ENCODE data around the gene GATA3. TPM values are rescaled to one million over a fixed set of nuclear protein-coding genes. Genes with fewer than 3 reads are reported as not detected.

Gene GATA3
- total RNA-seq, 2 experiments from 2014 or later = 24.4 to 27.2 TPM

DNA sequence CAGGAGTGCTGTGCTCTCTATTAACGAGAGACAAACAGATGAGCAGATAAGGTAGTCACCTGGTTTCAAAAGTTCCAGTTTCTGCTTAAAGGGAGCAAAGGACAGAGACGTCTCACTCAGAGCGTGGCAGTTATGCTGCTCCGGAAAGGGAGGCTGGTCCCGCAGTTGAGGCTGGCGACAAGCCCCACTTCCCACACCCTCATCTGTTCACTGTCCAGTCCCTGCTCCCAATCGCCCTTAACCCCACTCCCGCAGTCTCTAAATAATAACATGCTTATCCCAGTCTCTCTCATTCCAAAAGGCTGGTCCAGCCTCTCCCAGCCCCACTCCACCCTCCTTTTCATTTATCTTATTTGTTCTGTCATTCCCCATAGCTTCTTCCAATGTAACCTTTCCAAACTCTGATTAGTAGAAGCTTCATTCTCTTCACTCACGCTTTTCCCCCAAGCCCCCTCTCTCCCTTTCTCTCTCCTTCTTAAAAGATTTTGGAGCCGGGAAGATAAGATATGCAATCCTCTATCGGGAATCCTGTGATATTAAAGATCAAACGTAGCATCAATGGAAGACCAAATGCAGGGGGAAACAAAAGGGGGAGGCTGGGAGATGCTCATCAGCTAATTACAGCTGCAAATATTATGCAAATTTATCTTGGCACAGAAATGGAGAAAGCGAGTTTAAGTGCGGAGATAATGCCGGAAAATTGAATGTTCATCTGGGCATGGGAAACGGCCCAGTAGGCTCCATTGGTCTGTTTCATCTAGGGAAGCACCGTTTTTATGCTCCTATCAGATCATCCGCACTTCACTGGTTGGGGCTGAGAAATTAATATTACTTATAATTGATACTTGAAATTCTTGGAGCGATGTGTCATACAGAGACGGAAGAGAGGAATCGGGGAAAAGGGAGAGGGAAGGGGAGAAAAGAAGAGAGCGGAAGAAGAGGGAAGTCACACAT is 16.3 kb upstream of the GATA3 start:
- Mint-ChIP-seq H3K27ac (no peak overlapping the region), H3K9me3 (no peaks in the 10 kb centered on the region), H3K4me1 (ENCODE audit: low read depth) (peaks cover 36% of the 10 kb centered on the region), H3K27me3 (peaks cover 80% of the 10 kb centered on the region), H3K4me3 (no peak overlapping the region), H3K36me3 (ENCODE audit: low read depth) (peaks cover 2% of the 10 kb centered on the region)
- POLR2A ChIA-PET = no interaction called here
- intact Hi-C loops (cut with micrococcal nuclease) = no loop called here
- ATAC-seq (no peak), DNase-seq (no peak)
- TF ChIP-seq, protein P1, sequence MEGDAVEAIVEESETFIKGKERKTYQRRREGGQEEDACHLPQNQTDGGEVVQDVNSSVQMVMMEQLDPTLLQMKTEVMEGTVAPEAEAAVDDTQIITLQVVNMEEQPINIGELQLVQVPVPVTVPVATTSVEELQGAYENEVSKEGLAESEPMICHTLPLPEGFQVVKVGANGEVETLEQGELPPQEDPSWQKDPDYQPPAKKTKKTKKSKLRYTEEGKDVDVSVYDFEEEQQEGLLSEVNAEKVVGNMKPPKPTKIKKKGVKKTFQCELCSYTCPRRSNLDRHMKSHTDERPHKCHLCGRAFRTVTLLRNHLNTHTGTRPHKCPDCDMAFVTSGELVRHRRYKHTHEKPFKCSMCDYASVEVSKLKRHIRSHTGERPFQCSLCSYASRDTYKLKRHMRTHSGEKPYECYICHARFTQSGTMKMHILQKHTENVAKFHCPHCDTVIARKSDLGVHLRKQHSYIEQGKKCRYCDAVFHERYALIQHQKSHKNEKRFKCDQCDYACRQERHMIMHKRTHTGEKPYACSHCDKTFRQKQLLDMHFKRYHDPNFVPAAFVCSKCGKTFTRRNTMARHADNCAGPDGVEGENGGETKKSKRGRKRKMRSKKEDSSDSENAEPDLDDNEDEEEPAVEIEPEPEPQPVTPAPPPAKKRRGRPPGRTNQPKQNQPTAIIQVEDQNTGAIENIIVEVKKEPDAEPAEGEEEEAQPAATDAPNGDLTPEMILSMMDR (IDR thresholded peaks at IDR 0.05) = no peak
- CTCF ChIA-PET = interaction anchor here (0.8 kb wide), 1 partner anchor 21 kb away, joined by 3 read pairs; no protein-coding TSS in a partner anchor

GRCh38 chr10:8039321-8039881 is 15.1 kb upstream of the GATA3 start:
- peaks cover 82% of the 10 kb centered on the region for H3K27me3 Mint-ChIP-seq
- DNase-seq (no peak), ATAC-seq (no peak)
- TF ChIP-seq, protein P1 (IDR thresholded peaks at IDR 0.05) = no peak
- H3K4me1 Mint-ChIP-seq (ENCODE audit: low read depth) = peaks cover 44% of the 10 kb centered on the region
- no peak overlapping the region for H3K4me3 Mint-ChIP-seq
- H3K27ac Mint-ChIP-seq = no peak overlapping the region
- CTCF ChIA-PET = no interaction called here
- H3K36me3 Mint-ChIP-seq (ENCODE audit: low read depth) = peaks cover 2% of the 10 kb centered on the region
- POLR2A ChIA-PET = no interaction called here
- intact Hi-C loops (cut with micrococcal nuclease) = no loop called here
- no peaks in the 10 kb centered on the region for H3K9me3 Mint-ChIP-seq

DNA sequence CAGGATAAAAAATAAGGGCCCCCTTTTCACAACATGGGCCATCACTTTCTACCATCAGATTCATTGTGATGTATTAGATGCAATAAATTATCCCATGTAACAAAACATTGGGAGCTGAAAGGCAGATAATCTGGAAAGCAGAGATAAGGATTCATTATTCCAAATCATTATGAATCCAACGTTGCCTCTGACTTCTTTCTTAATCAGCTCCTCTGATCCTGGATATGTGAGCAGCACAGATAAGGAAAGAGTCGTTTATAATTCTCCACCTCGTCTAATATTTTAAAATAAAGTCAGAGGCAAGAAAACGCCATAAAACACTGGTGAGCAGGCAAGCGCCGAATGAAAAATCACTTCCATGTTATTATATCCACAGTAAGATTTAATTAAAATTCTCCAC is 13.8 kb upstream of the GATA3 start:
- CTCF ChIA-PET = no interaction called here
- peaks cover 51% of the 10 kb centered on the region for H3K4me1 Mint-ChIP-seq (ENCODE audit: low read depth)
- intact Hi-C loops (cut with micrococcal nuclease) = loop anchor here (5.0 to 10.0 kb wide), 3 partner anchors 434 to 1262 kb away; no protein-coding TSS in a partner anchor

DNA sequence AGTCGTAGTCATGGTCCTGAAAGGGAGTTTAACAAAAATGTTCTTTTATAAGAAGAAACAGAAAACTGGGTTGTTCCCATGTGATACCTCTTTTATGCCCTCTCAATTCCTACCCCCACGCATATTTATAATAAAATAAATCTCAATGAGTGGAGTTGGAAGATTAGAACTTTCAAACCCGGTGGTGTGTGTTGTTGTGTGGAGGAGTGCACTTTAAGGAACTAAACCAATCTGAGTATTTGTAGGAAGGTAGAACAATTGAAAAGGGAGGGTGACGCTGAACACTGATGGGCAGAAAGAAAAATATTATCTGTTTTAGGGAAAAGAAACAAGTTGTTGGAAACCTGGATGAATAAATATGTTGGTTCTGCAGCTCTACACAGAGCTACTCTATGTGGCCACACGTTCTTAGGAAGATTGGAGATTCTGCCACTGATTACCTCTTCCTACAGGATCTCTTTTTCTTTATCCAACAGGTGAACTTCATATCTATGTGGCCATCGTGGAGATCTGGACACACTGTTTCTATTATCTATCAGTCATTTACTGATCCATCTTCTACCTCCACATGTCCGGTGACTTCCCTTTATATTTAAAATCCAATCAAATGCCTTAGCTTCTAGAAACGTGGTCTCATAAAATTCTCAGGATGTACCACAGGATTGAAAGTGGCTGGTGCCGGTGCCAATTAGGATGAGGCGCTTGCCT is 13.1 kb upstream of the GATA3 start:
- Mint-ChIP-seq H3K9me3 (no peaks in the 10 kb centered on the region), H3K4me3 (no peak overlapping the region), H3K36me3 (ENCODE audit: low read depth) (peaks cover 2% of the 10 kb centered on the region), H3K4me1 (ENCODE audit: low read depth) (peaks cover 59% of the 10 kb centered on the region), H3K27me3 (peaks cover 90% of the 10 kb centered on the region), H3K27ac (no peak overlapping the region)
- CTCF ChIA-PET = interaction anchor here (1.1 kb wide), 1 partner anchor 9 kb away, joined by 5 read pairs; no protein-coding TSS in a partner anchor
- TF ChIP-seq, protein P1 (IDR thresholded peaks at IDR 0.05) = no peak
- ATAC-seq (no peak), DNase-seq (no peak)
- POLR2A ChIA-PET = interaction anchor here (0.6 to 1.2 kb wide), 4 partner anchors 9 to 666 kb away, joined by 3 to 4 read pairs (median 3); no protein-coding TSS in a partner anchor
- intact Hi-C loops (cut with micrococcal nuclease) = loop anchor here (5.0 to 10.0 kb wide), 3 partner anchors 433 to 1261 kb away; no protein-coding TSS in a partner anchor

More for the DNA sequence above, 13.8 kb upstream of the GATA3 start:
- Mint-ChIP-seq H3K27ac (no peak overlapping the region), H3K36me3 (ENCODE audit: low read depth) (peaks cover 2% of the 10 kb centered on the region), H3K4me3 (no peak overlapping the region), H3K27me3 (peaks cover 85% of the 10 kb centered on the region), H3K9me3 (no peaks in the 10 kb centered on the region)
- no peak for DNase-seq
- ATAC-seq = no peak
- POLR2A ChIA-PET = interaction anchor here (0.8 kb wide), 1 partner anchor 12 kb away, joined by 3 read pairs; no protein-coding TSS in a partner anchor
- TF ChIP-seq, protein P1 (IDR thresholded peaks at IDR 0.05) = no peak

Measured in activated CD8-positive, alpha-beta T cell treated with anti-CD3 and anti-CD28 coated beads for 36 hours (primary cell).